ENCODE results near the gene GADD45B. TPM values are rescaled to one million over a fixed set of nuclear protein-coding genes. Genes with fewer than 3 reads are reported as not detected.

The GADD45B gene
- total and polyA plus RNA-seq, 8 donors, result 52.9 to 588 (median 81.9) TPM

- H3K9me3 ChIP-seq, result no peaks in the 10 kb centered on the region
- peaks cover 14 to 64% (median 45%) of the 10 kb centered on the region in 4 donors for H3K36me3 ChIP-seq
- TF ChIP-seq EP300 (IDR thresholded peaks at IDR 0.05), result no peak
- no peak for TF ChIP-seq CTCF (IDR thresholded peaks at IDR 0.05)
- no peak for TF ChIP-seq POLR2A (IDR thresholded peaks at IDR 0.05)
- peak; percentile 51 to 92 (median 78) for TF ChIP-seq POLR2AphosphoS5 (IDR thresholded peaks at IDR 0.05)
- H3K27ac ChIP-seq, result peak within 1 kb of the TSS; percentile 94 to 99 (median 96)
- intact Hi-C loops (cut with DNase I; ENCODE audit: low total_unique reads), result no loop called here
- H3K4me1 ChIP-seq, result peaks cover 30 to 44% (median 37%) of the 10 kb centered on the region in 4 donors
- H3K4me3 ChIP-seq, result peak within 1 kb of the TSS; percentile 89 to 99 (median 96)
- WGBS, 5 donors, result 0% methylated on average over 24 to 77 of the region's 77 CpGs
- DNase-seq, result peak; percentile 97 to 99
- no peaks in the 10 kb centered on the region for H3K27me3 ChIP-seq
Measured at GRCh38 chr19:2427429-2428320, 48.3 kb upstream of the GADD45B start, which contains the start of gene TIMM13. Gene TIMM13, minus strand, starts transcription at chr19:2427586. Its CDS starts 53 bp downstream, at chr19:2427533.

- no peaks in the 10 kb centered on the region for H3K9me3 ChIP-seq
- H3K36me3 ChIP-seq, result peaks cover 14 to 61% (median 41%) of the 10 kb centered on the region in 4 donors
- 7 to 19% (median 17%) methylated on average over 15 to 25 of the region's 25 CpGs for WGBS, 5 donors
- peak; percentile 41 to 68 for DNase-seq
- intact Hi-C loops (cut with DNase I; ENCODE audit: low total_unique reads), result no loop called here
- H3K27ac ChIP-seq, result peak overlapping the region; percentile 13 to 99 (median 96)
- H3K27me3 ChIP-seq, result no peaks in the 10 kb centered on the region
- peaks cover 30 to 44% (median 37%) of the 10 kb centered on the region in 4 donors for H3K4me1 ChIP-seq
- TF ChIP-seq EP300 (IDR thresholded peaks at IDR 0.05), result no peak
- no peak for TF ChIP-seq POLR2AphosphoS5 (IDR thresholded peaks at IDR 0.05)
- TF ChIP-seq POLR2A (IDR thresholded peaks at IDR 0.05), result no peak
- TF ChIP-seq CTCF (IDR thresholded peaks at IDR 0.05), result no peak
- H3K4me3 ChIP-seq, result peak overlapping the region; percentile 89 to 99 (median 96)
Measured at GRCh38 chr19:2428321-2428690, 47.6 kb upstream of the GADD45B start.

DNA sequence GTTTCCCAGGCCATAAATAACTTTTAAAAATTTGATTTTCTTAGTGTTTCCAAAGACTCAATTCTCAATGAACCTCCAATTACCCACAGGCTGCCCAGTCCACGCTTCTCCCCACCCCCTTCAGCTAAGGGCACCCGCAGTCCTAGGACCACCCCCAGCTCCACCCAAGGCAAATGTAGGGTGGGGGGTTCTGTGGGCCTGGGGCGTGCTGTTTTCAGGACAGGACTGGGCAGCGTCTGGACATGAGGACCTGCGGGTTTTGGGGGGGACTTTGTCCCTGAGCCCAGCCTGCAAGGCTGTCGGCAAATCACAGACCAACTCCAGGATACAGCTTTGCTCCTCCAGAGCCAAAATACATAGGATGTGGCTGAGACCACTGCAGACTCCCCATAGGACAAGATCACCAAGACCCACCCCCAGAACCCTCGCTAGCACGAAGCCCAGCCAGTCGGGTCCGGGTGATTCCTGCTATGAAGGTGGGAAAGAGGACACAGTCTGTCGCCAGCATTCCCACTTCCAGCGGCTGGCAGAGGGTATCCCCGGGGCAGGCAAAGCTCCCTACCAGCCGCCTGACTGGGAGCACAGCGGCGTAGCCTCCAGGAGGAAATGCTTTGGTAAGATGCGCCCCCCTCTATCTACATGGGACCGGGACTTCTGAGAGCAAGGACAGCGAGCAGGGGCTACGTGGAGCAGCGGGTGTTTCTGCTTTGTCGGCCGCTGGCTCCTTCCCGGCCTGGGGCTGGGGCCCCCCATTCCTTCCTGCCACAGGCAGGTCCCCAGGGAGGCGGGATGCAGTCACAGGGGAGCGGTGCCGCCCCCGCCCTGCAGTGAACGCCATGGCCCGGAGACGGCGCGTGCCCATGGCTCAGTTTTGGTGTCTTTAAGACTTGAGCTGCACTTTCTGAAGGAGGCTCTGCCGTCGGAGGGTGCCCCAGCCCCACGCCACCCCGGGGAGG, 46.9 kb upstream of the GADD45B start:
- no peaks in the 10 kb centered on the region for H3K9me3 ChIP-seq
- peak overlapping the region in 3 of 4 donors; percentile 89 to 98 (median 94) for H3K4me3 ChIP-seq
- intact Hi-C loops (cut with DNase I; ENCODE audit: low total_unique reads), result no loop called here
- 65 to 77% (median 73%) methylated on average over 23 to 37 of the region's 37 CpGs for WGBS, 5 donors
- peaks cover 13 to 61% (median 40%) of the 10 kb centered on the region in 4 donors for H3K36me3 ChIP-seq
- DNase-seq, result peak in 1 of 2 donors; percentile 15
- H3K27me3 ChIP-seq, result no peaks in the 10 kb centered on the region
- peak overlapping the region in 3 of 5 donors; percentile 94 to 99 (median 97) for H3K27ac ChIP-seq
- peaks cover 30 to 42% (median 36%) of the 10 kb centered on the region in 4 donors for H3K4me1 ChIP-seq
- TF ChIP-seq POLR2A (IDR thresholded peaks at IDR 0.05), result no peak
- TF ChIP-seq EP300 (IDR thresholded peaks at IDR 0.05), result no peak
- TF ChIP-seq CTCF (IDR thresholded peaks at IDR 0.05), result no peak
- no peak for TF ChIP-seq POLR2AphosphoS5 (IDR thresholded peaks at IDR 0.05)

Data from stomach (tissue), 9 donors.